GM12801 (cell line): Measurements from ENCODE around the gene ZNF503.

ENCODE experiments used
- TF ChIP-seq, protein P1 (sequence below): IDR thresholded peaks from one replicate; pipeline ENCODE4 v1.5.1; 2011; ENCODE audit warnings: control low read depth; ENCODE audit not compliant: insufficient read length; ENCODE audit errors: extremely low read depth

Gene ZNF503

DNA sequence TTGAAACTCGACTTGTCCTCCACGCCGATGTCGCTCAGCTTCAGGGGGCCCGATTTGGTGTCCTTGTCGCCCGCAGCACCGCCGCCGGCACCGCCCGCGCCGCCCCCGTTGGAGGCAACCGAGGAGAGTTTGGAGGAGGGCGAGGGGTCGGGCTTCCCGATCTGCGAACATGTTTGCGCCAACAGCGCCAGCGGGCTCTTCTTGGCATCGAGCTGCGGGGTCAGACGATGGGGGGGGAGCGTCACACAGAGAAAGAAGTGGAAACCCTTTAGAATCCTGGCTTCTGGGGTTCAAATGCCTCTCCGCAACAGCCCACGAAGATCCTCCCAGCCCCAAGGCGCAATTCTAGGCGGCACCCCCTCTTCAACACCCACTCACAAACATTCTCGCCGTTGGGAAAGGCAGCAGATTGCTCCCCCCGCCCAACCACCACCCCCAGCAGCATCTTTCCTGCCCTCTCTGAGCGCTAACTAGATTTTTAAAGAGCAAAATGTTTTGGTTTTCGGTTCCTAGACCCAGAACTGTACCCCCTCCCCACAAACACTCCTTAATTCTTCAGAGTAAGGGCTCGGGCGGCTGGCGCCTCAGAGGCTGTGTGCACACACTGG is 1.3 kb downstream of the ZNF503 start:
- TF ChIP-seq, protein P1, sequence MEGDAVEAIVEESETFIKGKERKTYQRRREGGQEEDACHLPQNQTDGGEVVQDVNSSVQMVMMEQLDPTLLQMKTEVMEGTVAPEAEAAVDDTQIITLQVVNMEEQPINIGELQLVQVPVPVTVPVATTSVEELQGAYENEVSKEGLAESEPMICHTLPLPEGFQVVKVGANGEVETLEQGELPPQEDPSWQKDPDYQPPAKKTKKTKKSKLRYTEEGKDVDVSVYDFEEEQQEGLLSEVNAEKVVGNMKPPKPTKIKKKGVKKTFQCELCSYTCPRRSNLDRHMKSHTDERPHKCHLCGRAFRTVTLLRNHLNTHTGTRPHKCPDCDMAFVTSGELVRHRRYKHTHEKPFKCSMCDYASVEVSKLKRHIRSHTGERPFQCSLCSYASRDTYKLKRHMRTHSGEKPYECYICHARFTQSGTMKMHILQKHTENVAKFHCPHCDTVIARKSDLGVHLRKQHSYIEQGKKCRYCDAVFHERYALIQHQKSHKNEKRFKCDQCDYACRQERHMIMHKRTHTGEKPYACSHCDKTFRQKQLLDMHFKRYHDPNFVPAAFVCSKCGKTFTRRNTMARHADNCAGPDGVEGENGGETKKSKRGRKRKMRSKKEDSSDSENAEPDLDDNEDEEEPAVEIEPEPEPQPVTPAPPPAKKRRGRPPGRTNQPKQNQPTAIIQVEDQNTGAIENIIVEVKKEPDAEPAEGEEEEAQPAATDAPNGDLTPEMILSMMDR: no peak

GRCh38 chr10:75399461-75400162 is 2.0 kb downstream of the ZNF503 start:
- TF ChIP-seq, protein P1: no peak

GRCh38 chr10:75398692-75399460 is 2.7 kb downstream of the ZNF503 start:
- TF ChIP-seq, protein P1: no peak

DNA sequence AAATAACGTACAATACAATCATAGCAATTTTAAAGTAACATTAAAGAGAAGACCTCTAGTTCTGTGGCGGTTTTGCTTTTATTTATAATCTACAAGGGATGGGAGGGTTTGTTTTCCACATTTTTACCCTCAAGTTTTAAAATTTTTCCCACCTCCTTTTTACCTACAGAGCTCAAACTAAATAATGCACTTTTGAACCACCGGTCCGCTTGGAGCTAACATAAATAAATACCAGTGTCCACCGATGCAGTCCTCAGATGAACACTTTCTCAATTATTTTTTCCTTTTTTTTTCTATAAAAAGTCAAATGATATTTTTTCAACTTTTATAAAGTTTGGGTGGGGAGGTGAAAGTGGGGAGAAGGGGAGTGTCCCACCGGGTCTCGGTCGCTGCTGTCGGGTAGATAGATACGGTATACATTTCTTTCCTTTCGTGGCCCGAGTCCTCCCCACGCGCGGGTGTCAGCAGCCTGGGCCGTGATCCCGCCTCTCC is 3.3 kb downstream of the ZNF503 start:
- TF ChIP-seq, protein P1: no peak

GRCh38 chr10:75397496-75398199 is 3.9 kb downstream of the ZNF503 start:
- TF ChIP-seq, protein P1: no peak

DNA sequence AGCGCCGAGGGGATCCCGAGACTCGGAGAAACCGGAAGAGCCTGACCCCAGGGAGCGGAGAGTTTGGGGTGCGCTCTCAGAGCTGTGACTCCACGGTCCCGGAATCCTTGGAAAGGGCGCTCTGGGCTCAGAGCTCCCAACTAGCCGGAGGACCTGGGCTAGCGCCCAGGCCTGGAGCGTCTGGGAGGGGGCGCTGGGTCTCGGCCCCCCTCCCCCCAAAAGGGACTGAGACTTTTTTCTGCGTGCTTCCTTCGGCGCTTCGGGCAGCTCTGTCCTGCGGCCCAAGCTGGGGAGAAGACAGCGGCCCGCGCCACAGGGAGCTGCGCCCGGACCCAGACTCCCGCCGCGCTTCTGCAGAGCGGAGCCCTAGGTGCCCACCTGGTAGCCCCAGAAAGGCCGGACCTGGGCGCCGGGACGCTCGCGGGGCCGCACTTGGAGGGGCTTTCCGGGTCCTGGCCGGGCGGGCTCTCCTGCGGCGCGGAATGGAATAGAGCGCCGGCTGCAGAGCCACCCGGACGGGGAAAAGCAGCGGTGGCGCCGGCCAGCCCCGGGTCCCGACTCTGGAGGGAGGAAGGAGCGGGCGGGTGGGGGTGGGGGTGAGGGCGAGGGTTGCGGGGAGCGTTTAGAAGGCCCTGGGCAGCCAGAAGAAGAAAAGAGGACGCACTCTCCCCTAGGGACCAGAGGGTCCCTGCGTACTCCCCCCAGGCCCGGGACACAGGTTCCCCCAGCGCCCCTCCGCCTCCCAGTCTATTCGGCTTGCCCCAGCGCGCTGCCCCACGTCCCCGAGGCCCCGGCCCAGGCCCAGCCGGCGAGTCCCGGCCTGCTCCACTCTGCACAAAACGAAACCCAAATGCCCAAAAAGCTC is 4.7 kb downstream of the ZNF503 start:
- TF ChIP-seq, protein P1: no peak
